DMS79 treated with DMSO at 0.1 percent for 48 hours (cell line): ENCODE results near the gene ERFL.
"Not testable (repeated sequence)": the region's sequence is repeated elsewhere in the genome, so short reads cannot be mapped to it uniquely, and the experiment has no call there.

Source experiments
- DNase-seq: peaks from one replicate; lab custom pipeline; 2025; lab: John Stamatoyannopoulos, UW

Gene ERFL

GRCh38 chr19:41941410-41942202, 13.4 kb upstream of the ERFL start:
- DNase-seq = no peak

- no peak for DNase-seq
Observed at GRCh38 chr19:41940731-41941409, 12.6 kb upstream of the ERFL start.

GRCh38 chr19:41939861-41940730, 11.8 kb upstream of the ERFL start:
- peak; percentile 67 for DNase-seq

- DNase-seq = not testable (repeated sequence)
Observed at GRCh38 chr19:41939209-41939608, 11.0 kb upstream of the ERFL start.

GRCh38 chr19:41937525-41938468, 9.5 kb upstream of the ERFL start:
- no peak for DNase-seq

GRCh38 chr19:41936961-41937360, 8.7 kb upstream of the ERFL start:
- no peak for DNase-seq

GRCh38 chr19:41936416-41936850, 8.2 kb upstream of the ERFL start:
- no peak for DNase-seq

GRCh38 chr19:41935760-41936415, 7.6 kb upstream of the ERFL start:
- DNase-seq = no peak

GRCh38 chr19:41934849-41935374, 6.7 kb upstream of the ERFL start:
- peak; percentile 71 for DNase-seq

GRCh38 chr19:41933693-41934426, 5.6 kb upstream of the ERFL start:
- DNase-seq = no peak

GRCh38 chr19:41932720-41933332, 4.6 kb upstream of the ERFL start:
- no peak for DNase-seq

- DNase-seq = no peak
Observed at GRCh38 chr19:41932259-41932719, 4.0 kb upstream of the ERFL start.

- peak; percentile 16 for DNase-seq
Observed at GRCh38 chr19:41930926-41931592, 2.8 kb upstream of the ERFL start.

- DNase-seq = no peak
Observed at GRCh38 chr19:41930322-41930722, 2.1 kb upstream of the ERFL start.

- no peak for DNase-seq
Observed at GRCh38 chr19:41929536-41930071, 1.4 kb upstream of the ERFL start.

- no peak for DNase-seq
Observed at GRCh38 chr19:41928754-41929535, 696 bp upstream of the ERFL start.

- DNase-seq = no peak
Observed at GRCh38 chr19:41927497-41928192, 604 bp downstream of the ERFL start.
